KG1 (cell line): ENCODE results near the gene POGLUT2.
"Not testable (repeated sequence)": the region's sequence is repeated elsewhere in the genome, so short reads cannot be mapped to it uniquely, and the experiment has no call there.

ENCODE experiments used
- DNase-seq: peaks from one replicate; lab custom pipeline; 2025; lab: John Stamatoyannopoulos, UW

Gene POGLUT2

DNA sequence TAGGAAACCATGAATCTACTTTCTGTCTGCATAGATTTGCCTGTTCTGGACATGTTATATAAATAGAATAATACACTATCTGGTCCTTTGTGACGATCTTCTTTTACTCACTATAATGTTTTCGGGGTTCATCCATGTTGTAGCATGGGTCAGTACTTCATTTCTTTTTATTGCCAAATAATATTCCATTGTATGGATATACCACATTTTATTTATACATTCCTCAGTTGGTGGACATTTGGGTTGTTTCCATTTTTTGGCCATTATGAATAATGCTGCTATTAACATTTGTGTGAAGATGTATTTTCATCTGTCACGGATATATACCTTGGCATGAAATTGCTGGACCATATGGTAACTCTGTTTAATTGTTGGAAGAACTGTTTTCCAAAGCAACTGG is 6.9 kb upstream of the POGLUT2 start:
- no peak for DNase-seq

DNA sequence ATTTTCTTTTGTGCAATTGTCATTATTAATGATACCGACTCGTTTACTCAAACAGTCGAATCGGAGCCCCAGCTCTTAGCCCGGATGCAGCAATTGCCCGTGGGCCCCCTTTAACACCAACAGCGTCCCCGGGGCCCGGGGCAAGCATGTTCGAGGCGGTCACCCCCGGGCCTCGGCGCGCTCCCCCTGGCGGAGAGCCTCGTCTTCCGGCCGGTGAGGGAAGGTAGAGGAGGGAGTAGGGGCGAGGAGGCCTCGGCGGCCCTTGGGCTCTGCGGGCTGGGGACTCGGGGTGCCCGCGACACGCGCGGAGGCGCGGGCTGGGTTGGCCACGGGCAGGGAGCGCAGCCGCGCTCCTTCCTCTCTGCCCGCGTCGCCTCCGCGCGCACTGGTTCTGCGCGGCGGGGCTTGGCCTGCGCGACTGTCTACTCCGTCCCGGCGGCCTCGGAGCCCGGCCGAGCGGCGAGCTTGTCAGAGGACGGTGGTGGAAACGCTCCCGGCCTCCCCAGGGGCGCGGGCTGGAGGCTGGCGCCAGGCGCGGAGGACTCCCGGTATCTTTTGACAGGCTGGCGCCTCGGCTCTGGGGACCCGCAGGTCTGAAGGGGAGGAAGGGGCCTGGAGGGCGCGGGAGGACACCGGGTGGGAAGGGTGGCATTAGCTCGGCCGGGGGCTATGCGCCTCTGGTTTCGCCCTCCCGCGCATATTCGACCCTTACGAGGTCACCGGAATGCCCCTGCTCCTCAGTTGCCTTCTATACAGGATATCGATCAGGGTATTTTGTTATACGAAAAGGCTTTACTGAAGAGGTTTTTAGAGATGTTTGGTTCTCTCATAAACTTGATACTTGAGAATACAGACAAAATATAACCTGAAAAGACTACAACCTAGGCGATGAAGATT is 1.6 kb upstream of the POGLUT2 start:
- peak; percentile 73 for DNase-seq

GRCh38 chr13:102799426-102800144 is 809 bp upstream of the POGLUT2 start:
- DNase-seq = no peak

- no peak for DNase-seq
Measured at GRCh38 chr13:102793611-102794355, 5.0 kb downstream of the POGLUT2 start.

DNA sequence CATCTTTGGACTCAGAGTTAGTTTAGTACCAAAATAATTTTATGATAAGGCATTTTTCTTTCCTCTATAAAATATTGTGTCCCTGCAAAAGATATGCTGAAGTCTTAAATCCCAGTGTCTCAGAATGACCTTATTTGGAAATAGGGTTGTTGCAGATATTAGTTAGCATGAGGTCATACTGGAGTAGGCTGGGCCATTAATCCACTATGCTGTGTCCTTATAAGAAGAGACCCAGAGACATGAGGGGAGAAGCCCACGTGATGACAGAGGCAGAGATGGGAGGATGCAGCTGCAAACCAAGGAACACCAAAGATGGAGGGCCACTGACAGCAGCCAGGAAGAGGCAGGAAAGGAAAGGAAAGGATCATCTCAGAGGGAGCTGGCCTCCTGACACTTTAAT is 6.4 kb downstream of the POGLUT2 start:
- no peak for DNase-seq

DNA sequence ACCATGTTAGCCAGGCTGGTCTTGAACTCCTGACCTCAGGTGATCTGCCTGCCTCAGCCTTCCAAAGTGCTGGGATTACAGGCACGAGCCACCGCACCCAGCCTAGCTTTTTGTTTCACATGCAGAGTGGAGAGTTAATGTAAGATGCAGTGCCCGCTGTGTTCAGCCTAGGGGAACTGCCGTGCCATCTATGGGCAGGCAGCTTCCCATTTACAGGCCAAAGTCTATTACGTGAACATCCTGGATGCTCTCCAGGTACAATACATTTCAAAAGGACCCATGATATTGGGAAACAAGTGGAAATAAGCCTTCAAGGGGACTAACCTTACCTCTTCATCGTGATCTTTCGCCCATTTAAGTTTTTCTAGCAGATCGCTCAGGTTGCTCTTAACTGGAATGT is 10.1 kb downstream of the POGLUT2 start:
- no peak for DNase-seq

DNA sequence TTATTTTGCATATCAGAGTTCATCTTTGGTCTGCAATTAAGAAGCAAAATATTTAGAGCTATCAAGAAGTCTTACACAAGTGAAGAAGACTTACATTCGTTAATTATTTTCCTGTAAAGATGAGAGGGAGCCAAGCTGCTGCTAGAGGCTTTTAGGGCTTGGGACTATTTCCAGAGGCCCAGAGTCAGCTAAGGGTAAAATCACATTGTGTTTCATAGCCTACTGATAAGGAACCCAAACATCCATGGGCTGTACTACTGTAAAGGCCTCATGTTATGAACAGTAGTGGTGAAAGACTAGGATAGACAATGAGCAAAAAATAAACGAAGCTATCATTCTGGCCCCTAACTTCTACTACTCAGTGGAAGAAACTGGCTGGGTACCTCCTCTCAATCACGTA is 14.3 kb downstream of the POGLUT2 start:
- DNase-seq = no peak

DNA sequence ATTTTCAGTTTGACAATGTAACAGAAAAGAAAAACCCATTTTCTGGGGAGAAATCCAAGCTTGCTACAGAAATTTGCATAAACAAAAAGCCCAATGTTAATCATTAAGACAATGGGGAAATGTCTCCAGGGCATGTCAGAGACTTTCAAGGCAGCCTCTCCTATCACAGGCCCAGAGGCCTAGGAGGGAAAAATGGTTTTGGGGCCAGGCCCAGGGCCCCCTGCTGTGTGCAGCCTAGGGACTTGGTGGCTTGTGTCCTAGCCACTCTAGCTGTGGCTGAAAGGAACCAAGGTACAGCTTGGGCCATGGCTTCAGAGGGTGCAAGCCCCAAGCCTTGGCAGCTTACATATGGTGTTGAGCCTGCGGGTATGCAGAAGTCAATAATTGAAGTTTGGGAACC is 17.2 kb downstream of the POGLUT2 start:
- no peak for DNase-seq

DNA sequence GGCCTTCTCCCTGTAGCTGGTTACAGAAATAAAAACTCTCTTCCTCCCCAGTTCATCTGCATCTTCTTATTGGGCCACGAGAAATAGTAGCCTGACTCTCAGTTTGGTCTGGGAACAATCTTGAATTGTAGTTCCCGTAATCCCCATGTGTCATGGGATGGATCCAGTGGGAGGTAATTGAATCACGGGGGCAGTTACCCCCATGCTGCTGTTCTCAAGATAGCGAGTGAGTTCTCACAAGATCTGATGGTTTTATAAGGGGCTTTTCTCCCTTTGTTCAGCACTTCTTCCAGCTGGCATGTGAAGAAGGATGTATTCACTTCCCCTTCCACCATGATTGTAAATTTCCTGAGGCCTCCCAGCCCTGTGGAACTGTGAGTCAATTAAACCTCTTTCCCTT is 18.1 kb downstream of the POGLUT2 start:
- not testable (repeated sequence) for DNase-seq

- peak; percentile 57 for DNase-seq
Measured at GRCh38 chr13:102779436-102780159, 19.2 kb downstream of the POGLUT2 start.

- DNase-seq = no peak
Measured at GRCh38 chr13:102777736-102778135, 21.0 kb downstream of the POGLUT2 start.

GRCh38 chr13:102776271-102776670 is 22.5 kb downstream of the POGLUT2 start:
- DNase-seq = no peak

DNA sequence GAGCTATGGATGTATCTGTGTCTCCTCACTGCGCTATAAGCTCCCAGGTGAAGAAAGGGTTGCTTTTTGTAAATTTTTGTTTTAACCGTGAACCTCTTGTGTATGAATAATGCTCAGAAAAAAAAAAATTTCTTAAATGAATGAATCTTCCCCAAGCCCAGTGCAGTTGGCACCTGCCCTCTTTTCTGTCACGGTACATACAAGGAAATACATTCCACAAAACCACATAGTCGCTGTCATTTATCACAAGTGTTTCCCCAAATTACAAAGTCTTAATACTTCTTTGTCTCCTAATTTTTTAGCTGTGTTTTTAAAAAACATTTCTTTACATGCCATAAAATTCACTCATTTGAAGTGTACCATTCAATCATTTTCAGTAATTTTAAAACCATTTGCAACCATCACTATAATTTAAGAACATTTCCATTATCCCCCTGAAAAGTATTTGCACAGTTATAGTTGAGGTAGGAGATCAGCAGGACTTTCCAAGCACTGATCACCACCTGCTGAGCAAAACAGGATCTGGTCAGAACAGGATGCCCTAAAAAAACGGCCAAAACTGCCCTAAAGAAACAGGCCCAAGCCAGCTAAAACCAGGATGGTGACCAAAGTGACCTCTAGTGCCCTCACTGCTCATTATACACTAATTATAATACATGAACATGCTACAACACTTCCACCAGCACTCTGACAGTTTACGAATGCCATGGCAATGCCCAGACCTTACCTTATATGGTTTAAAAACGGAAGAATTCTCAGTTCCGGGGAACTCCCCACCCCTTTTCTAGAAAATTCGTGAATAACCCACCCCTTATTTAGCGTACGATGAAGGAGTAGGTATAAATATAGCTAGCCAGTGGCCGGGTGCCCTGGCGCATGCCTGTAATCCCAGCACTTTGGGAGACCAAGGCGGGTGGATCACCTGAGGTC is 23.9 kb downstream of the POGLUT2 start:
- no peak for DNase-seq

DNA sequence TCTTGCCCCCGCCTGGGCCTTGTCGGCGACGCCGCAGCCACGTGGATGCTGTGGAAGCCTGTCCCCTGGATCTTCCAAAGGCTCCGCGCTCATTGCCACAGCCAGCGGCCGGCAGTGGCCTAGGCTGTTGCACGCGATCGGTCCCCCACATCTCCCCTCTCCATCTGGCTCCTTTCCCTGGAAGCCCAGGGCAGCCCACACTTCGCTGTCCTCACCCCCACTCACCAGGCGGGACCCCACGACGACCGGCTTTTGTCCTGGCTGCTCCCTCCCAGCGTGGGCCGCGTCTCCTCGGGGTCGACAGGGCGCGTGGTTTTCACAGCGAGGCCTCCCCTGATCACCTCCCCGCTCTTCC is 24.6 kb downstream of the POGLUT2 start:
- no peak for DNase-seq

GRCh38 chr13:102773441-102774213 is 25.1 kb downstream of the POGLUT2 start, which contains the start of gene TEX30:
Gene TEX30 (minus strand): TSS chr13:102773786. CDS start chr13:102770026, 3,760 bp downstream.
- DNase-seq = peak; percentile 50

GRCh38 chr13:102772042-102772425 is 26.7 kb downstream of the POGLUT2 start:
- DNase-seq = no peak

DNA sequence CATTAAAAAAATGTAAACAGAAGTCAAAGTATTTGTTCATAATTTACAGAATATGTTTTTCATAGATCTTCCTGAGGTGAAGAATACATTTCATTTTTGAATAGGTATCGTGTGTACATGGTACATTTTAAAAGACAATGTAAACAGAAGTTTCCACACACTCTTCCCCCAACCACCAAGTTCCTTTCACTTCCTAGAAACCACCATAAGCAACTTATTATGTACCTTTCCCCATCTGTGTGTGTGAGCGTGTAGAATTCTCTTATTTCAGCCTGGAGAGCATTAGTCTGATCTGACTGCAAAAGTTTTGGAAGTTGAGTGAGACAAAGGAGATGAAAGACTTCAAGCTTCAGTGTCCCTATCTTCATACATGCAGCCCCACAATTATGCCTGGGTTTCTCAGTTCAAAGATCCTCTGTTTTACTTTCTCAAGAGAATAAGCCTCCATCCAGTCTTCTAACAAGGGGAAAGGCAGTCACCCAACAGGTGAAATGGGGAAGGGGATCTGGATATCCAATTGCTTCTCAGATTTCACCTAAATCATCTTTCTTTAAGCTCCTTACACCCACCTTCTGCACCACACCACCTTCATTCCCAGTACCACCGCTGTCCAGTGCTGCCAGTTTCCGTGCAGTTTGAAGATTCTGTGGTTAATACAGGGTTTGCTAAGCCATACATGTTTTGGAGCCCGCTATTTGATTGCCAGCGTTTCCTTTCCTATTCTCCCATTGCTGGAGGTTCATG is 27.3 kb downstream of the POGLUT2 start:
- DNase-seq = no peak

DNA sequence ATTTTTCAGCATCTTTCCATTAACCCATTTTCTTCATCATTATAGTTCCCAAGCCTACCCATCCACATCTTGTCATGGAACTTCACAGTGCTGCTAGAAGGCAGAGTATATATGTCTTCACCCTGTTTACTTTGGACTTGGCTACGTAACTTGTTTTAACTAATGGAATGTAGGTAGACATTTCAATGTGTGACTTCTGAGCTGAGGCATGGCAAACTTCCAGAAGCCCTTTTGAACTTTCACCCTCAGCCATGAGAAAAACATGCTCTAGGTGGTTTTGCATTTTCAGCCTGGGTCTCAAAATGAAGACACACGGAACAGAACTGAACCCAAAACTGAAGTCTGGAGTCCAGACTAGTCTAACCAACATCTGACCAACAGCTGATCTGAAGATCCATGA is 28.3 kb downstream of the POGLUT2 start:
- DNase-seq = no peak

GRCh38 chr13:102769679-102770078 is 29.1 kb downstream of the POGLUT2 start:
- no peak for DNase-seq
